HepG2 (cell line): ENCODE measurements around the gene DISP2. TPM values are rescaled to one million over a fixed set of nuclear protein-coding genes. Genes with fewer than 3 reads are reported as not detected.

Experiments used
- CBX5 ChIP-seq: sonication (generic); formaldehyde crosslinking; IDR thresholded peaks from 2 replicates; pipeline ENCODE4 v1.4.0; 2020; ENCODE audit warnings: missing genetic modification reagents, borderline replicate concordance
- GTF2F1 ChIP-seq: fragments of 150-350 bp; IDR thresholded peaks from 2 replicates; pipeline ENCODE4 v1.6.1; 2014; ENCODE audit warnings: low read length
- IRX3 ChIP-seq: sonication (generic); formaldehyde crosslinking; IDR thresholded peaks from 2 replicates; pipeline ENCODE4 v1.8.1; 2023; ENCODE audit warnings: mild to moderate bottlenecking, low read depth, missing genetic modification reagents, borderline replicate concordance
- ISX ChIP-seq: sonication (generic); formaldehyde crosslinking; conservative IDR thresholded peaks from 2 replicates; pipeline ENCODE4 v1.5.0; 2020; ENCODE audit warnings: missing genetic modification reagents
- NFIC ChIP-seq: IDR thresholded peaks from 2 replicates; pipeline ENCODE4 v1.6.1; 2012; ENCODE audit warnings: mild to moderate bottlenecking, low read length, inconsistent platforms
- PHF8 ChIP-seq: sonication (generic); formaldehyde crosslinking; IDR thresholded peaks from 2 replicates; pipeline ENCODE4 v1.5.0; 2020; ENCODE audit warnings: missing genetic modification reagents
- SMAD3 ChIP-seq: sonication (generic); formaldehyde crosslinking; IDR thresholded peaks from 2 replicates; pipeline ENCODE4 v1.4.0; 2020; ENCODE audit warnings: missing genetic modification reagents
- THYN1 ChIP-seq: sonication (generic); formaldehyde crosslinking; IDR thresholded peaks from 2 replicates; pipeline ENCODE4 v1.8.1; 2023; ENCODE audit warnings: low read depth, mild to moderate bottlenecking, moderate library complexity, missing genetic modification reagents, borderline replicate concordance
- ZBTB46 ChIP-seq: sonication (generic); formaldehyde crosslinking; IDR thresholded peaks from 2 replicates; pipeline ENCODE4 v1.4.0; 2020; ENCODE audit warnings: mild to moderate bottlenecking, missing genetic modification reagents, borderline replicate concordance
- ZHX2 ChIP-seq, 2 experiments: sonication (generic) in 1 of 2; formaldehyde crosslinking in 1 of 2; IDR thresholded peaks; 2 replicates each; pipeline versions ENCODE4 v1.6.1 to v1.9.0; 2014 to 2022; ENCODE audit warnings: antibody characterized with exemption in 1 of 2, borderline replicate concordance in 1 of 2, inconsistent platforms in 1 of 2, low read depth in 1 of 2, missing genetic modification reagents in 1 of 2
- ZNF17 ChIP-seq: sonication (generic); formaldehyde crosslinking; IDR thresholded peaks from 2 replicates; pipeline ENCODE4 v1.5.0; 2020; ENCODE audit warnings: mild to moderate bottlenecking, missing genetic modification reagents
- ZNF276 ChIP-seq: sonication (generic); formaldehyde crosslinking; IDR thresholded peaks from 2 replicates; pipeline ENCODE4 v1.4.0; 2020; ENCODE audit warnings: mild to moderate bottlenecking, low read depth, missing genetic modification reagents
- ZNF350 ChIP-seq: sonication (generic); formaldehyde crosslinking; IDR thresholded peaks from 2 replicates; pipeline ENCODE4 v1.4.0; 2020; ENCODE audit warnings: mild to moderate bottlenecking, low read depth, missing genetic modification reagents, borderline replicate concordance
- ZNF75D ChIP-seq: sonication (generic); formaldehyde crosslinking; IDR thresholded peaks from 2 replicates; pipeline ENCODE4 v1.8.1; 2023; ENCODE audit warnings: missing genetic modification reagents, mild to moderate bottlenecking, borderline replicate concordance
- ZSCAN20 ChIP-seq: sonication (generic); formaldehyde crosslinking; IDR thresholded peaks from 2 replicates; pipeline ENCODE4 v1.4.0; 2020; ENCODE audit warnings: missing genetic modification reagents, mild to moderate bottlenecking, borderline replicate concordance
- polyA plus RNA-seq, 8 experiments: library from polyadenylated mRNA; depleted of rRNA in 3 of 8; stranded (reverse) in 7 of 8; unstranded in 1 of 8; fragments of >200 nt; fragmentation: Illumina TruSeq in 4 of 8; extraction: Trizol in 4 of 8; gene quantifications; 2 replicates each; pipeline versions ENCODE4 v1.2.1 to v1.2.3, GENCODE V29; 2011 to 2016; ENCODE audit warnings: low read depth in 4 of 8, missing spikeins in 1 of 8, mixed read lengths in 1 of 8; ENCODE audit not compliant: insufficient read depth in 1 of 8
- total RNA-seq, 5 experiments: library from RNA; depleted of rRNA; stranded (reverse); fragments of >200 nt; fragmentation: Illumina TruSeq; extraction: Trizol; gene quantifications; 2 replicates each; pipeline ENCODE4 v1.2.3, GENCODE V29; 2016; ENCODE audit warnings: low read depth in 1 of 5
- TF ChIP-seq, protein P1 (sequence below): sonication (generic); formaldehyde crosslinking; conservative IDR thresholded peaks from 2 replicates; pipeline ENCODE4 v1.5.0; 2020; ENCODE audit warnings: missing genetic modification reagents

DISP2 gene
- total and polyA plus RNA-seq, 2 of the 13 experiments (the other 11 are each of a cell fraction or from before 2014, with no cell fraction given): 0.09 to 0.32 TPM

- TF ChIP-seq ZBTB46 (no peak), SMAD3 (CRISPR knock-in tag) (peak; percentile 25; the same call in 1 of the 2 replicates), CBX5 (CRISPR knock-in tag) (peak; percentile 44; the same call in 1 of the 2 replicates), ZSCAN20 (peak; percentile 50; the same call in 1 of the 2 replicates), ISX (CRISPR knock-in tag) (no peak; the same call in 1 of the 2 replicates), ZNF75D (CRISPR knock-in tag) (no peak), PHF8 (CRISPR knock-in tag) (peak; percentile 90), THYN1 (no peak), ZHX2 (IDR thresholded peaks at IDR 0.05; ENCODE audit: low read depth) (0 out of 2 replicates have a peak, but pooled peaks have one; percentile 43), ZHX2 (CRISPR knock-in tag; IDR thresholded peaks at IDR 0.05; ENCODE audit: borderline replicate concordance) (no peak), ZNF350 (CRISPR knock-in tag) (peak; percentile 83), ZNF276 (CRISPR knock-in tag) (no peak), NFIC (no peak), GTF2F1 (no peak), ZNF17 (CRISPR knock-in tag) (no peak), IRX3 (CRISPR knock-in tag) (no peak)
- TF ChIP-seq, protein P1, sequence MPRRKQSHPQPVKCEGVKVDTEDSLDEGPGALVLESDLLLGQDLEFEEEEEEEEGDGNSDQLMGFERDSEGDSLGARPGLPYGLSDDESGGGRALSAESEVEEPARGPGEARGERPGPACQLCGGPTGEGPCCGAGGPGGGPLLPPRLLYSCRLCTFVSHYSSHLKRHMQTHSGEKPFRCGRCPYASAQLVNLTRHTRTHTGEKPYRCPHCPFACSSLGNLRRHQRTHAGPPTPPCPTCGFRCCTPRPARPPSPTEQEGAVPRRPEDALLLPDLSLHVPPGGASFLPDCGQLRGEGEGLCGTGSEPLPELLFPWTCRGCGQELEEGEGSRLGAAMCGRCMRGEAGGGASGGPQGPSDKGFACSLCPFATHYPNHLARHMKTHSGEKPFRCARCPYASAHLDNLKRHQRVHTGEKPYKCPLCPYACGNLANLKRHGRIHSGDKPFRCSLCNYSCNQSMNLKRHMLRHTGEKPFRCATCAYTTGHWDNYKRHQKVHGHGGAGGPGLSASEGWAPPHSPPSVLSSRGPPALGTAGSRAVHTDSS (CRISPR knock-in tag): no peak
These were observed 24.8 kb downstream of the DISP2 start, which contains the start of gene KNSTRN (continued) for GRCh38 chr15:40382580-40383456.
